Esophagus muscularis mucosa (tissue), 4 donors: Measurements from ENCODE around the gene PRDM16. TPM values are rescaled to one million over a fixed set of nuclear protein-coding genes. Genes with fewer than 3 reads are reported as not detected.

Experiments
- DNase-seq: peaks from one replicate; pipeline ENCODE4 v3.0.0-alpha.2; 2017; ENCODE audit errors: extremely low spot score
- H3K27ac ChIP-seq, 4 donors: fragments of 200-600 bp; sonication (generic); replicated peaks in 1 of 4; 1 replicate in 3 of 4; 2 replicates in 1 of 4; pipeline ENCODE4 v1.5.1; 2016 to 2019; ENCODE audit warnings: mild to moderate bottlenecking in 1 of 4
- H3K27me3 ChIP-seq, 4 donors: fragments of 200-600 bp; sonication (generic); one replicate each; pipeline versions ENCODE4 v1.5.1 to v1.6.0; 2016 to 2019
- H3K36me3 ChIP-seq, 4 donors: fragments of 200-600 bp; sonication (generic); one replicate each; pipeline ENCODE4 v1.5.1; 2016 to 2019
- H3K4me1 ChIP-seq, 4 donors: fragments of 200-600 bp; sonication (generic); one replicate each; pipeline ENCODE4 v1.5.1; 2016 to 2019
- H3K4me3 ChIP-seq, 4 donors: fragments of 200-600 bp; sonication (generic); 1 replicate in 2 of 4; 2 replicates in 2 of 4; pipeline ENCODE4 v1.5.1; 2016 to 2019; ENCODE audit warnings: mild to moderate bottlenecking in 4 of 4, moderate library complexity in 1 of 4
- H3K9me3 ChIP-seq, 4 donors: fragments of 200-600 bp; sonication (generic); 1 replicate in 3 of 4; 2 replicates in 1 of 4; pipeline ENCODE4 v1.5.1; 2016 to 2019
- CTCF ChIP-seq, 3 experiments: fragments of 200-600 bp in 2 of 3; fragments of 450-650 bp in 1 of 3; sonication (generic) in 2 of 3; IDR thresholded peaks; one replicate each; pipeline ENCODE4 v1.5.1; 2017 to 2019; ENCODE audit warnings: antibody characterized with exemption in 3 of 3, mild to moderate bottlenecking in 2 of 3, moderate library complexity in 1 of 3
- EP300 ChIP-seq: sonication (generic); formaldehyde crosslinking; IDR thresholded peaks from one replicate; pipeline ENCODE4 v1.6.1; 2017; ENCODE audit warnings: antibody characterized with exemption
- POLR2A ChIP-seq: fragments of 450-650 bp; IDR thresholded peaks from one replicate; pipeline ENCODE4 v1.6.1; 2017; ENCODE audit warnings: antibody characterized with exemption, moderate library complexity, mild to moderate bottlenecking, low read depth
- POLR2AphosphoS5 ChIP-seq, 2 donors: sonication (generic); formaldehyde crosslinking; IDR thresholded peaks; one replicate each; pipeline ENCODE4 v1.6.1; 2017; ENCODE audit warnings: antibody characterized with exemption in 2 of 2
- whole genome bisulfite sequencing: methylation state at CpG from one replicate; pipeline ENCODE4 v1.1.5; 2018; 5-methylcytosine and 5-hydroxymethylcytosine counted together
- intact Hi-C: fragments of 100-400 bp; cut with DNase I; formaldehyde crosslinking; loops from one replicate; pipeline ENCODE4 v1.15.1; 2023
- total RNA-seq, 4 donors: library from RNA; depleted of rRNA; stranded (reverse); fragments of >200 nt; gene quantifications; one replicate each; pipeline versions ENCODE4 v1.1.0 to v1.2.1, GENCODE V29; 2016

PRDM16 gene
- total RNA-seq, 4 donors from 2014 or later: 1.2 to 4.4 (median 2.2) TPM

DNA sequence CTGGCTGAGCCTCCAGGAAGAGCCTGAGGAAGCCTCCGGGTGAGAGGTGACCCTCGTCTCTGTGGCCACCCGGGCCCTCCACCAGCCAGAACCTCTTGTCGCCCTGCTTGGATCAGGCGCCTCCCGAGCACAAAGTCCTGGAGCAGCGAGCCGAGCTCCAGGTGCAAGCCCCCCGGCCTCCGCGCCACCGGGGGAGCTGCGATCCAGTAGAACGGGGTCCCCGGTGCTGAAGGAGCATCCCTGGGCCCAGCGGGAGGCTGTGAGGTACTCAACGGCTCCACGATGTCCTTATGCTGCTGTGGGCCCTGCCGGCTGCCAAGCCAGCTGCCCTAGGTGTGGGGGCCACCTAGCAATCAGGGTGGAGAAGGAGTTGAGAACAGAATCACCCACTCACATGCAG, 102.8 kb downstream of the PRDM16 start:
- H3K4me1 ChIP-seq: peaks cover 56 to 67% (median 59%) of the 10 kb centered on the region in 4 donors
- intact Hi-C loops: loop anchor here (5.0 kb wide), 1 partner anchor 146 kb away; no protein-coding TSS in a partner anchor
- no peaks in the 10 kb centered on the region for H3K36me3 ChIP-seq
- TF ChIP-seq CTCF (IDR thresholded peaks at IDR 0.05): no peak
- no peak overlapping the region for H3K4me3 ChIP-seq
- no CpG with 5 or more reads among the region's 19 CpGs for WGBS
- H3K9me3 ChIP-seq: no peaks in the 10 kb centered on the region
- DNase-seq: no peak
- H3K27ac ChIP-seq: peak overlapping the region; percentile 77 to 83 (median 83)
- H3K27me3 ChIP-seq: no peaks in the 10 kb centered on the region

GRCh38 chr1:3172431-3173380, 103.7 kb downstream of the PRDM16 start:
- WGBS: 83% methylated on average over 28 of the region's 34 CpGs
- Histone ChIP-seq H3K36me3 (no peaks in the 10 kb centered on the region), H3K27ac (no peak overlapping the region), H3K4me1 (peaks cover 56 to 67% (median 59%) of the 10 kb centered on the region in 4 donors), H3K27me3 (no peaks in the 10 kb centered on the region), H3K4me3 (no peak overlapping the region), H3K9me3 (no peaks in the 10 kb centered on the region)
- TF ChIP-seq POLR2A (no peak), POLR2AphosphoS5 (IDR thresholded peaks at IDR 0.05) (no peak), EP300 (no peak), CTCF (IDR thresholded peaks at IDR 0.05) (no peak)
- intact Hi-C loops: loop anchor here (5.0 kb wide), 1 partner anchor 145 kb away; no protein-coding TSS in a partner anchor
- DNase-seq: no peak

DNA sequence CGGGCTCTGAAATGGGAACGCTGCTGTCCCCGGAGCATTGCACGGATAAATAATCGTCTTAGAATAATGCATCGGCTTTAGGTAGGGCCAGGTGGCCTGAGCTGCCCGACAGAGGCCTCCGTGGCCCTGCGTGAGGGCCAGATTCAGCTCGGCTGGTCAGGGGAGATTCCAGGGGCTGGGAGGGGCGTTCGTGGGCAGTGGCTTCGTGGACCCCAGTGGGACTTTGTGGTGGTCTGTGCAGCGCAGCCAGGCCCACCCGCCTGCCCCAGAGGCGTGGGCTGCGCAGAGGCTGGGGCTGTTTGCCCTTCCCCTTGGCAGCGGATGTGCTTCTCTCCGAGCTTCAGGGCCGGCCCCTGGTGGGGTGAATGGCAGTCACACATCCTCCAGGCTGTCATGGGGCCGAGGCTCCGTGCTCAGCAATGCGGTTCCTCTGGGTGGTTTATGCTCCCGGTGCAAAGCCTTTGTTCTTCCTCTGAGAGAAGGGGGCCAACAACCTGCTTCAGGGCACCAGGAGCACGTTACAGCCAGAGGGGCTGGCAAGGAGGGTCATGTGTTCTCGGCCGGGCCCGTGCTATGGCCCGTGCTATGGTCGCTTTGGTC, 104.5 kb downstream of the PRDM16 start:
- 90% methylated on average over 25 of the region's 30 CpGs for WGBS
- H3K36me3 ChIP-seq: no peaks in the 10 kb centered on the region
- H3K4me3 ChIP-seq: no peak overlapping the region
- H3K27ac ChIP-seq: no peak overlapping the region
- H3K4me1 ChIP-seq: peaks cover 56 to 67% (median 59%) of the 10 kb centered on the region in 4 donors
- DNase-seq: no peak
- TF ChIP-seq CTCF (IDR thresholded peaks at IDR 0.05) (no peak), EP300 (no peak)
- H3K27me3 ChIP-seq: no peaks in the 10 kb centered on the region
- no peaks in the 10 kb centered on the region for H3K9me3 ChIP-seq
- intact Hi-C loops: loop anchor here (5.0 kb wide), 1 partner anchor 144 kb away; no protein-coding TSS in a partner anchor

- Histone ChIP-seq H3K9me3 (no peaks in the 10 kb centered on the region), H3K27ac (peak overlapping the region in 3 of 4 donors; percentile 18 to 54 (median 33)), H3K4me3 (peak overlapping the region in 1 of 4 donors; percentile 3), H3K27me3 (peaks cover 0 to 9% (median 0%) of the 10 kb centered on the region in 4 donors), H3K36me3 (no peaks in the 10 kb centered on the region), H3K4me1 (peaks cover 53 to 59% (median 55%) of the 10 kb centered on the region in 4 donors)
- intact Hi-C loops: loop anchor here (5.0 kb wide), 1 partner anchor 143 kb away; no protein-coding TSS in a partner anchor
- 54% methylated on average over 22 of the region's 22 CpGs for WGBS
- TF ChIP-seq EP300 (no peak), POLR2A (no peak), CTCF (IDR thresholded peaks at IDR 0.05) (no peak), POLR2AphosphoS5 (IDR thresholded peaks at IDR 0.05) (peak; percentile 8 to 58)
- DNase-seq: peak; percentile 94
These were observed 105.7 kb downstream of the PRDM16 start for GRCh38 chr1:3174487-3175247.
